ENCODE results near the gene CDH24. TPM values are rescaled to one million over a fixed set of nuclear protein-coding genes. Genes with fewer than 3 reads are reported as not detected.

Gene CDH24
- total and polyA plus RNA-seq, 2 of the 8 experiments (the other 6 are each of a cell fraction or from before 2014, with no cell fraction given), result 18.1 to 27.6 TPM

GRCh38 chr14:23013054-23013748 lies 44.1 kb downstream of the CDH24 start:
- H4K20me1 ChIP-seq (replicated peaks in 1 of 2; ENCODE audit: control insufficient read depth in 1 of 2, insufficient read depth in 2 of 2, low read length in 2 of 2), result no peaks in the 10 kb centered on the region
- CTCF ChIA-PET (ENCODE audit: partially characterized antibody), result interaction anchor here (0.7 to 5.0 kb wide), 12 partner anchors 9 to 74 kb away, joined by 3 to 27 read pairs (median 4); partner anchors contain the start of gene CDH24
- H3K9me3 ChIP-seq (ENCODE audit: insufficient read depth in 2 of 2, low read depth in 1 of 2, low read length in 1 of 2), result no peaks in the 10 kb centered on the region
- TF ChIP-seq TEAD4 (IDR thresholded peaks at IDR 0.05; ENCODE audit: low read depth, low read length), result no peak
- TF ChIP-seq KDM1A (IDR thresholded peaks at IDR 0.05; ENCODE audit: borderline replicate concordance, low read length), result no peak
- no peak for TF ChIP-seq CTBP2 (IDR thresholded peaks at IDR 0.05; ENCODE audit: borderline replicate concordance, insufficient read depth, insufficient read length, low read length)
- TF ChIP-seq NANOG (IDR thresholded peaks at IDR 0.05; ENCODE audit: insufficient read depth, low read depth, low read length, poor library complexity, severe bottlenecking), result no peak
- no peak for TF ChIP-seq HDAC2 (IDR thresholded peaks at IDR 0.05; ENCODE audit: borderline replicate concordance in 1 of 2, low read depth in 2 of 2, low read length in 2 of 2)
- TF ChIP-seq TAF1 (IDR thresholded peaks at IDR 0.05; ENCODE audit: low read depth, low read length), result no peak
- TF ChIP-seq GABPA (IDR thresholded peaks at IDR 0.05; ENCODE audit: borderline replicate concordance, insufficient read depth, low read length), result no peak
- TF ChIP-seq GTF2F1 (IDR thresholded peaks at IDR 0.05; ENCODE audit: borderline replicate concordance, low read depth, low read length), result no peak
- TF ChIP-seq BRCA1 (IDR thresholded peaks at IDR 0.05; ENCODE audit: low read depth, low read length), result no peak
- no peak for TF ChIP-seq E2F6 (IDR thresholded peaks at IDR 0.05)
- no peak for TF ChIP-seq SP2 (IDR thresholded peaks at IDR 0.05; ENCODE audit: low read length)

More at GRCh38 chr14:23013054-23013748, 44.1 kb downstream of the CDH24 start:
- Histone ChIP-seq H3K4ac (replicated peaks; ENCODE audit: insufficient read length, low read depth, low read length) (no peak overlapping the region), H4K91ac (replicated peaks; ENCODE audit: insufficient read length, low read length) (no peak overlapping the region), H4K8ac (ENCODE audit: extremely low read depth, insufficient read depth, low read length) (no peak overlapping the region), H3K79me2 (ENCODE audit: control insufficient read depth in 1 of 2, insufficient read depth in 2 of 2, low read length in 2 of 2) (no peaks in the 10 kb centered on the region), H2AFZ (ENCODE audit: low read length) (no peak overlapping the region), H2BK20ac (ENCODE audit: low read length) (no peak overlapping the region), H3K23me2 (ENCODE audit: low read depth, low read length) (no peaks in the 10 kb centered on the region; the same call in 1 of the 2 replicates), H4K5ac (ENCODE audit: insufficient read length, low read depth, low read length) (no peak overlapping the region), H3K79me1 (ENCODE audit: low read depth, low read length) (no peaks in the 10 kb centered on the region), H3K4me3 (ENCODE audit: extremely low read depth in 1 of 4, insufficient read depth in 2 of 4, low read depth in 3 of 4, low read length in 4 of 4) (no peak overlapping the region), H3K27me3 (replicated peaks in 1 of 4; ENCODE audit: control insufficient read depth in 3 of 4, extremely low read depth in 1 of 4, insufficient read depth in 3 of 4, low read length in 3 of 4) (no peaks in the 10 kb centered on the region), H2BK15ac (ENCODE audit: low read length) (no peak overlapping the region), H2BK5ac (ENCODE audit: low read depth, low read length) (no peak overlapping the region), H2AK5ac (ENCODE audit: low read depth, low read length) (no peak overlapping the region), H2BK120ac (replicated peaks; ENCODE audit: low read depth, low read length) (no peak overlapping the region), H3K14ac (ENCODE audit: insufficient read length) (no peak overlapping the region), H2BK12ac (ENCODE audit: low read depth, low read length) (no peak overlapping the region), H3K56ac (replicated peaks; ENCODE audit: insufficient read length, low read depth, low read length) (no peak overlapping the region), H3K23ac (ENCODE audit: insufficient read length) (no peak overlapping the region), H3K18ac (ENCODE audit: extremely low read depth, low read length) (no peak overlapping the region), H3K4me2 (ENCODE audit: insufficient read depth in 1 of 2, low read depth in 2 of 2, low read length in 2 of 2) (no peak overlapping the region), H3K36me3 (ENCODE audit: control insufficient read depth in 2 of 4, insufficient read depth in 4 of 4, low read length in 3 of 4) (no peaks in the 10 kb centered on the region), H3K4me1 (replicated peaks in 1 of 4; ENCODE audit: control insufficient read depth in 3 of 4, insufficient read depth in 4 of 4, low read length in 3 of 4) (peaks cover 0 to 3% (median 3%) of the 10 kb centered on the region in 4 experiments; a peak in 2 of 7 replicates), H3K9ac (replicated peaks in 1 of 4; ENCODE audit: extremely low read depth in 1 of 4, low read depth in 3 of 4, low read length in 3 of 4) (no peak overlapping the region; a peak in 1 of 7 replicates), H3K27ac (ENCODE audit: low read depth, low read length) (no peak overlapping the region)
- 77% methylated on average over 6 of the region's 6 CpGs; no CpG with 5 or more reads in 1 of the 2 experiments for WGBS, 2 experiments (ENCODE audit: extremely low coverage in 1 of 2, insufficient coverage in 1 of 2, insufficient read length in 1 of 2, insufficient replicate concordance in 2 of 2, low coverage in 1 of 2, low lambda C conversion rate in 2 of 2, missing lambda C conversion rate in 1 of 2)
- POLR2A ChIA-PET (ENCODE audit: partially characterized antibody), result interaction anchor here (0.8 to 2.6 kb wide), 3 partner anchors 9 to 32 kb away, joined by 3 to 9 read pairs (median 6); partner anchors contain the start of gene AJUBA
- FAIRE-seq, result no peak
- no peak for DNase-seq (ENCODE audit: low read depth in 1 of 2, low spot score in 2 of 2)

Measured in H1 (cell line).